C4-2B (cell line): ENCODE results near the gene CIDEA.

Experiments
- CTCF ChIP-seq: fragments of 450-650 bp; conservative IDR thresholded peaks from 2 replicates; pipeline ENCODE4 v1.5.1; 2017; ENCODE audit warnings: mild to moderate bottlenecking
- ZFX ChIP-seq: fragments of 450-650 bp; IDR thresholded peaks from 2 replicates; pipeline ENCODE4 v1.6.1; 2017

- TF ChIP-seq CTCF = no peak
- TF ChIP-seq ZFX = no peak
Observed at GRCh38 chr18:12245793-12246135, 8.4 kb upstream of the CIDEA start.
